Measurements from ENCODE around the gene SCYGR1. TPM values are rescaled to one million over a fixed set of nuclear protein-coding genes. Genes with fewer than 3 reads are reported as not detected.

SCYGR1 gene
- total and polyA plus RNA-seq, 2 of the 13 experiments (the other 11 are each of a cell fraction or from before 2014, with no cell fraction given): not detected

GRCh38 chr2:227423656-227424499 is 36.1 kb upstream of the SCYGR1 start:
- FAIRE-seq (no peak), DNase-seq (ENCODE audit: low spot score) (no peak), ATAC-seq (no peak)
- no peak overlapping the region for H3K9ac ChIP-seq (ENCODE audit: insufficient read depth, low read depth, low read length)
- ChIA-PET POLR2A (no interaction called here), CTCF (ENCODE audit: low intra/inter-chr PET ratio, low total read pairs) (no interaction called here)
- peak in 1 of 2 experiments; percentile 55; a peak in 1 of 4 replicates for TF ChIP-seq MAFK (conservative IDR thresholded peaks at IDR 0.05 in 1 of 2, IDR thresholded peaks at IDR 0.05 in 1 of 2; ENCODE audit: low read length in 2 of 2)
- TF ChIP-seq ZBTB38 (CRISPR knock-in tag; IDR thresholded peaks at IDR 0.05): no peak
- TF ChIP-seq MAFF (IDR thresholded peaks at IDR 0.05; ENCODE audit: low read depth, low read length): 0 out of 2 replicates have a peak, but pooled peaks have one; percentile 15
- TF ChIP-seq DR1 (CRISPR knock-in tag; IDR thresholded peaks at IDR 0.05): no peak
- no peaks in the 10 kb centered on the region for H3K9me3 ChIP-seq (ENCODE audit: low read length)
- no peaks in the 10 kb centered on the region for H4K20me1 ChIP-seq (ENCODE audit: insufficient read depth, low read length)
- no peak overlapping the region for H3K4me3 ChIP-seq (replicated peaks in 1 of 3; ENCODE audit: insufficient read depth in 1 of 3, low read depth in 2 of 3, low read length in 3 of 3)
- peaks cover 27% of the 10 kb centered on the region for H3K4me1 ChIP-seq (ENCODE audit: insufficient read depth, low read length)
- intact Hi-C loops (cut with micrococcal nuclease; ENCODE audit: unreplicated experiment): no loop called here
- WGBS (ENCODE audit: low lambda C conversion rate): 90% methylated on average over 10 of the region's 10 CpGs
- no peak overlapping the region for H3K4me2 ChIP-seq (ENCODE audit: low read depth, low read length)
- no peaks in the 10 kb centered on the region for H3K27me3 ChIP-seq (ENCODE audit: control insufficient read depth in 1 of 2, insufficient read depth in 2 of 2, low read length in 2 of 2)
- no peaks in the 10 kb centered on the region for H3K79me2 ChIP-seq (ENCODE audit: insufficient read depth, low read length)
- H2AFZ ChIP-seq (ENCODE audit: low read length): no peak overlapping the region
- in situ Hi-C loops (cut with HindIII; ENCODE audit: extremely low pct_ligation_motif_present, low pct_unique_long_range_greater_than_20kb): no loop called here
- no peaks in the 10 kb centered on the region for H3K36me3 ChIP-seq (replicated peaks in 1 of 2; ENCODE audit: control insufficient read depth in 1 of 2, insufficient read depth in 2 of 2, low read length in 2 of 2)
- no TSS peak for BruUV-seq (replicated peaks)
- no peak overlapping the region for H3K27ac ChIP-seq (ENCODE audit: extremely low read length, insufficient read depth, low read length)

- DNase-seq (ENCODE audit: low spot score) (no peak), FAIRE-seq (peak; percentile 51), ATAC-seq (peak; percentile 95)
- no peak overlapping the region for H3K9ac ChIP-seq (ENCODE audit: insufficient read depth, low read depth, low read length)
- no peaks in the 10 kb centered on the region for H3K36me3 ChIP-seq (replicated peaks in 1 of 2; ENCODE audit: control insufficient read depth in 1 of 2, insufficient read depth in 2 of 2, low read length in 2 of 2)
- no peak overlapping the region for H3K27ac ChIP-seq (ENCODE audit: extremely low read length, insufficient read depth, low read length)
- no peaks in the 10 kb centered on the region for H3K9me3 ChIP-seq (ENCODE audit: low read length)
- POLR2A ChIA-PET: interaction anchor here (1.1 to 1.2 kb wide), 3 partner anchors 14 to 46 kb away, joined by 3 to 4 read pairs (median 3); no protein-coding TSS in a partner anchor
- BruUV-seq (replicated peaks): no TSS peak
- H3K27me3 ChIP-seq (ENCODE audit: control insufficient read depth in 1 of 2, insufficient read depth in 2 of 2, low read length in 2 of 2): no peaks in the 10 kb centered on the region
- H4K20me1 ChIP-seq (ENCODE audit: insufficient read depth, low read length): no peaks in the 10 kb centered on the region
- in situ Hi-C loops (cut with HindIII; ENCODE audit: extremely low pct_ligation_motif_present, low pct_unique_long_range_greater_than_20kb): no loop called here
- peak overlapping the region; percentile 43 for H2AFZ ChIP-seq (ENCODE audit: low read length)
- WGBS (ENCODE audit: low lambda C conversion rate): 45% methylated on average over 15 of the region's 15 CpGs
- intact Hi-C loops (cut with micrococcal nuclease; ENCODE audit: unreplicated experiment): no loop called here
- H3K4me1 ChIP-seq (ENCODE audit: insufficient read depth, low read length): peaks cover 33% of the 10 kb centered on the region
- no peaks in the 10 kb centered on the region for H3K79me2 ChIP-seq (ENCODE audit: insufficient read depth, low read length)
- peak overlapping the region; percentile 71 for H3K4me2 ChIP-seq (ENCODE audit: low read depth, low read length)
- peak overlapping the region; percentile 29 to 35 (median 29); a peak in 5 of 6 replicates for H3K4me3 ChIP-seq (replicated peaks in 1 of 3; ENCODE audit: insufficient read depth in 1 of 3, low read depth in 2 of 3, low read length in 3 of 3)
- CTCF ChIA-PET (ENCODE audit: low intra/inter-chr PET ratio, low total read pairs): no interaction called here
- TF ChIP-seq FOXA1 (IDR thresholded peaks at IDR 0.05) (no peak), FOXA1 (CRISPR knock-in tag; IDR thresholded peaks at IDR 0.05) (0 out of 2 replicates have a peak, but pooled peaks have one; percentile 5), SNAI1 (CRISPR knock-in tag; IDR thresholded peaks at IDR 0.05; ENCODE audit: borderline replicate concordance) (no peak), ZMYM4 (CRISPR knock-in tag; IDR thresholded peaks at IDR 0.05) (0 out of 2 replicates have a peak, but pooled peaks have one; percentile 49), ZNF703 (CRISPR knock-in tag; IDR thresholded peaks at IDR 0.05; ENCODE audit: borderline replicate concordance) (no peak), ZNF598 (CRISPR knock-in tag; IDR thresholded peaks at IDR 0.05; ENCODE audit: borderline replicate concordance) (peak; percentile 40; the same call in 1 of the 2 replicates), MAFK (conservative IDR thresholded peaks at IDR 0.05 in 1 of 2, IDR thresholded peaks at IDR 0.05 in 1 of 2; ENCODE audit: low read length in 2 of 2) (peak; percentile 28 to 67; a peak in 2 of 4 replicates), ZNF672 (CRISPR knock-in tag; IDR thresholded peaks at IDR 0.05) (no peak), ZNF362 (CRISPR knock-in tag; IDR thresholded peaks at IDR 0.05; ENCODE audit: borderline replicate concordance) (0 out of 2 replicates have a peak, but pooled peaks have one; percentile 23), SOX13 (IDR thresholded peaks at IDR 0.05) (no peak), SOX13 (CRISPR knock-in tag; conservative IDR thresholded peaks at IDR 0.05 in 1 of 2, IDR thresholded peaks at IDR 0.05 in 1 of 2) (peak in 1 of 2 experiments; percentile 11; a peak in 1 of 4 replicates)
Measured at GRCh38 chr2:227420087-227421052, 32.6 kb upstream of the SCYGR1 start.

Data from HepG2 (cell line).